ENCODE measurements around the gene DEXI. TPM values are rescaled to one million over a fixed set of nuclear protein-coding genes. Genes with fewer than 3 reads are reported as not detected.

The DEXI gene
- total RNA-seq, result 10 to 100 TPM; 25.4 to 81.5 (median 36.8) TPM
- polyA plus RNA-seq, result 10 to 100 TPM; 14.9 to 29.0 (median 21.5) TPM
- long read RNA-seq, donor 1, full-length matches to known transcripts, result 25 of 35 reads
- long read RNA-seq, donor 1, partial matches to known transcripts, result 10 of 35 reads
- long read RNA-seq, donor 1, other reads (novel, unspliced or antisense), result 0 of 35 reads
- long read RNA-seq, donor 2, full-length matches to known transcripts, result 17 of 17 reads
- long read RNA-seq, donor 2, partial matches to known transcripts, result 0 of 17 reads
- long read RNA-seq, donor 2, other reads (novel, unspliced or antisense), result 0 of 17 reads

DNA sequence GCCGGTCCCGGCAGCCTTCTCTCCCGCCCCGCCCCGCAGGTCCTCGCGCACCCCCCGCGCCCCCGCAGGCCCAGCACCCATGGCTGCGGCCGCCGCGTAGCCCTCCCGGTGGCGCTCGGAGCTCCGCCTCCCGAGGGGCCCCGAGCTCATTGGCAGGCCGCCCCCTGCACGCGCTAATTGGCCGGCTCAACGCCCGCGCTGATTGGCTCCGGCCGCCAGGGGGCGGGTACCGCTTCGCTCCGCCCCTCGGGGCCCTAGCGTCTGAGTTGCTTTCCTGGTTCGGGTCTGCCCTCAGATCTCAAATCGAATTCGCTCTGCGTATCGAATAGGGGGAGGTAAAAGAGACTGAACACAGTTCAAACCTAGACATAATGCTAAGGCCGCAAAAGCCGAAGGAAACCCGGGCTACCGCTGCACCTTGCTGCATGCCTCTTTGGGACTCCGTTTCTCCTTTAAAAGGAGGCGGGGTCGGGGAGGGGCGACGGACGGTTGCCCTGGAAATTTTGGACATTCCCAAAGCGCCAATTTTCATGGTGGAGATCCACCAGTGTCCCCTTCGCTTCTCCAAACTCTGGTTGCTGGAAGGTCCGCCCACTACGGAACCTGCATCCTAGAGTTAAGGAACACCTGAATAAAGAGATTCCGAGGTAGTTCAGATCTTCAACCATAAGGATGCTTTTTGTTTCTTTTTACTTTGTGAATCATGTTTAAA, at the start of gene DEXI:
Gene DEXI (minus strand): TSS at position 117 of the 712 bp plus-strand sequence. CDS start 463 bp downstream, outside the sequence.
- Histone ChIP-seq H3K4me3 (peak within 1 kb of the TSS; percentile 65 to 93 (median 82)), H3K4me1 (peaks cover 56 to 92% (median 87%) of the 10 kb centered on the region in 6 donors), H3K36me3 (no peaks in the 10 kb centered on the region), H3K27ac (peak within 1 kb of the TSS; percentile 71 to 92 (median 86)), H3K27me3 (replicated peaks in 1 of 7) (no peaks in the 10 kb centered on the region), H3K9me3 (no peaks in the 10 kb centered on the region)
- intact Hi-C loops (cut with DNase I; ENCODE audit: low total_unique reads), result no loop called here
- 5 to 7% (median 6%) methylated on average over 49 to 55 of the region's 55 CpGs for WGBS, 5 donors
- TF ChIP-seq POLR2A (IDR thresholded peaks at IDR 0.05) (peak in 1 of 3 donors; percentile 27), POLR2AphosphoS5 (IDR thresholded peaks at IDR 0.05) (peak; percentile 94 to 96 (median 96))
- TF ChIP-seq, protein P1, sequence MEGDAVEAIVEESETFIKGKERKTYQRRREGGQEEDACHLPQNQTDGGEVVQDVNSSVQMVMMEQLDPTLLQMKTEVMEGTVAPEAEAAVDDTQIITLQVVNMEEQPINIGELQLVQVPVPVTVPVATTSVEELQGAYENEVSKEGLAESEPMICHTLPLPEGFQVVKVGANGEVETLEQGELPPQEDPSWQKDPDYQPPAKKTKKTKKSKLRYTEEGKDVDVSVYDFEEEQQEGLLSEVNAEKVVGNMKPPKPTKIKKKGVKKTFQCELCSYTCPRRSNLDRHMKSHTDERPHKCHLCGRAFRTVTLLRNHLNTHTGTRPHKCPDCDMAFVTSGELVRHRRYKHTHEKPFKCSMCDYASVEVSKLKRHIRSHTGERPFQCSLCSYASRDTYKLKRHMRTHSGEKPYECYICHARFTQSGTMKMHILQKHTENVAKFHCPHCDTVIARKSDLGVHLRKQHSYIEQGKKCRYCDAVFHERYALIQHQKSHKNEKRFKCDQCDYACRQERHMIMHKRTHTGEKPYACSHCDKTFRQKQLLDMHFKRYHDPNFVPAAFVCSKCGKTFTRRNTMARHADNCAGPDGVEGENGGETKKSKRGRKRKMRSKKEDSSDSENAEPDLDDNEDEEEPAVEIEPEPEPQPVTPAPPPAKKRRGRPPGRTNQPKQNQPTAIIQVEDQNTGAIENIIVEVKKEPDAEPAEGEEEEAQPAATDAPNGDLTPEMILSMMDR (IDR thresholded peaks at IDR 0.05 in 8 of 11, conservative IDR thresholded peaks at IDR 0.05 in 3 of 11), result peak in 8 of 11 experiments; percentile 14 to 67 (median 56)
- DNase-seq, result peak; percentile 97

DNA sequence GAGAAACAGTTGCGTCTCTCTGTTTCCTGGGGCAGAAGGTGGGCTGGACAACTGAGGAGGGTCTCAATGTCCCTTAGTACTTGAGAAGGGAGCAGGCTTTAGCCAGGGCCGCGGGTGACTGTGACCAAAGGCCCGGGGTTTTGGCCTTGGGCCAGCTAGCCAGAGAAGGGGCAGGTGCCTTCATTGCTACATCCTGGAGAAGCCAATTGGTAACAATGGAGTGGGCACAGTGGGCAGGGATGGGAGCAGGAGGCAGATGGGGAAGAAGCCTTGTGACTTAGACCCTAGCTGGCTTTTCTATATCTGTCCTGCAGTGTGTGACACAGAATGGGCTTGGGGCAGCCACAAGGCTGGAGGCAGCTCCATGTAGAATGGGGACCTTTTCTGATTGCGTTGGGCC, 48.1 kb upstream of the DEXI start:
- intact Hi-C loops (cut with DNase I; ENCODE audit: low total_unique reads), result no loop called here
- TF ChIP-seq, protein P1 (IDR thresholded peaks at IDR 0.05 in 8 of 11, conservative IDR thresholded peaks at IDR 0.05 in 3 of 11), result no peak
- TF ChIP-seq POLR2A (IDR thresholded peaks at IDR 0.05) (no peak), POLR2AphosphoS5 (IDR thresholded peaks at IDR 0.05) (no peak)
- Histone ChIP-seq H3K9me3 (no peaks in the 10 kb centered on the region), H3K36me3 (peaks cover 0 to 98% (median 23%) of the 10 kb centered on the region in 6 donors), H3K27me3 (replicated peaks in 1 of 7) (no peaks in the 10 kb centered on the region), H3K27ac (no peak overlapping the region), H3K4me1 (peaks cover 0 to 29% (median 13%) of the 10 kb centered on the region in 6 donors), H3K4me3 (no peak overlapping the region)
- 89 to 98% (median 94%) methylated on average over 5 of the region's 5 CpGs for WGBS, 5 donors
- DNase-seq, result no peak

DNA sequence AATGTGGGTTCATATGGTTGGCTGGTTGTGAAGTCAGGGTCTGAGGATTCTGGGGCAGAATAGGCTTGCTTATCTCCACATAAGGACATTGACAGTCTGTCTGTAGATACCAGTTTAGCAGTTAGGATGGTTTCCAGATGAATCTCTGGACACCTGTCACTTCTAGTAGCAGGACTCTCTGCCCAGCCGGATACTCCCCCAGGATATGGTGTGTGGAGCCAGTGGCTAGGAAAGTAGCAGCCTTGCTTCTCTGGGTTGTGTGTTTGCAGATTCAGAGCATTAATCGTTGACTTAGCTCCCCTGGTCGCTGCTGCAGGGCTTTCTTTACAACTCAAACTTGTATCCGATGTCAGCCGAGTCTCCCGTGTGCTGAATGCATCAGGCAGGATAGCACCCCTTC, 47.3 kb upstream of the DEXI start:
- WGBS, 5 donors, result 92 to 97% (median 94%) methylated on average over 6 of the region's 6 CpGs
- no peak overlapping the region for H3K4me3 ChIP-seq
- peaks cover 0 to 98% (median 19%) of the 10 kb centered on the region in 6 donors for H3K36me3 ChIP-seq
- no peak for DNase-seq
- no peaks in the 10 kb centered on the region for H3K9me3 ChIP-seq
- H3K4me1 ChIP-seq, result peaks cover 0 to 29% (median 13%) of the 10 kb centered on the region in 6 donors
- TF ChIP-seq POLR2A (IDR thresholded peaks at IDR 0.05) (no peak), POLR2AphosphoS5 (IDR thresholded peaks at IDR 0.05) (no peak)
- TF ChIP-seq, protein P1 (IDR thresholded peaks at IDR 0.05 in 8 of 11, conservative IDR thresholded peaks at IDR 0.05 in 3 of 11), result no peak
- no peak overlapping the region for H3K27ac ChIP-seq
- intact Hi-C loops (cut with DNase I; ENCODE audit: low total_unique reads), result no loop called here
- H3K27me3 ChIP-seq (replicated peaks in 1 of 7), result no peaks in the 10 kb centered on the region

DNA sequence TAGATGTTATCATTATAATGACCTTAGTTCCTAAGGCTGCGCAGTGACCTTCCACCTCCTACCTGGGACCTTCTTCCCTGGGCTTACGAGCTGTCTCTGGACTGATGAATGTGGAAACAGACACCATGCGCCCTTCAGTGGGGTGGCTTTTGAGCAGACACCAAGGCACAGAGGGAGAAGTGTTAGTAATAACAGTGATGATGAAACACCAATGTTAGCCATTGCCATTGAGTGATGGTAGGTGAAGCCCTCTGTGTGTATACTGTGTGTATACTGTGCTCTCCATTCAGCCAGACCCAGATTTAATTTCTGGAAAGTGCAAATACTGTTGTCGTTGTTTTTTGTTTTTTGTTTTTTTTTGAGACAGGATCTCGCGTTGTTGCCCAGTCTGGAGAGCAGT, 46.6 kb upstream of the DEXI start:
- Histone ChIP-seq H3K4me3 (no peak overlapping the region), H3K4me1 (peaks cover 0 to 29% (median 13%) of the 10 kb centered on the region in 6 donors), H3K27ac (peak overlapping the region in 1 of 8 donors; percentile 22), H3K27me3 (replicated peaks in 1 of 7) (no peaks in the 10 kb centered on the region), H3K9me3 (no peaks in the 10 kb centered on the region), H3K36me3 (peaks cover 0 to 98% (median 16%) of the 10 kb centered on the region in 6 donors)
- WGBS, 5 donors, result 66 to 93% (median 77%) methylated on average over 6 of the region's 6 CpGs
- no peak for TF ChIP-seq POLR2AphosphoS5 (IDR thresholded peaks at IDR 0.05)
- TF ChIP-seq, protein P1 (IDR thresholded peaks at IDR 0.05 in 8 of 11, conservative IDR thresholded peaks at IDR 0.05 in 3 of 11), result no peak
- no peak for TF ChIP-seq POLR2A (IDR thresholded peaks at IDR 0.05)
- DNase-seq, result no peak
- intact Hi-C loops (cut with DNase I; ENCODE audit: low total_unique reads), result no loop called here

All from spleen (tissue), 13 donors.